HepG2 (cell line): Measurements from ENCODE around the gene SCAPER. TPM values are rescaled to one million over a fixed set of nuclear protein-coding genes. Genes with fewer than 3 reads are reported as not detected.

Source experiments
- AKAP8 ChIP-seq: sonication (generic); formaldehyde crosslinking; IDR thresholded peaks from 2 replicates; pipeline ENCODE4 v1.5.1; 2020; ENCODE audit warnings: mild to moderate bottlenecking, missing genetic modification reagents
- GABPA ChIP-seq, 2 experiments: IDR thresholded peaks; 2 replicates each; pipeline ENCODE4 v1.6.1; 2011 to 2016; ENCODE audit warnings: low read depth in 2 of 2, low read length in 1 of 2, missing biosample characterization in 1 of 2, missing genetic modification characterization in 1 of 2
- GTF2F1 ChIP-seq: fragments of 150-350 bp; IDR thresholded peaks from 2 replicates; pipeline ENCODE4 v1.6.1; 2014; ENCODE audit warnings: low read length
- MATR3 ChIP-seq: sonication (generic); formaldehyde crosslinking; IDR thresholded peaks from 2 replicates; pipeline ENCODE4 v1.4.0; 2020; ENCODE audit warnings: missing genetic modification reagents
- MIER2 ChIP-seq: IDR thresholded peaks from 2 replicates; pipeline ENCODE4 v1.6.1; 2016; ENCODE audit warnings: missing biosample characterization, missing genetic modification reagents
- PRPF4 ChIP-seq: fragments of 200-400 bp; formaldehyde crosslinking; IDR thresholded peaks from 2 replicates; pipeline ENCODE4 v1.6.1; 2016; ENCODE audit warnings: low read length, low read depth; ENCODE audit not compliant: poor library complexity, severe bottlenecking
- SP4 ChIP-seq: sonication (generic); formaldehyde crosslinking; IDR thresholded peaks from 2 replicates; pipeline ENCODE4 v1.8.1; 2023; ENCODE audit warnings: mild to moderate bottlenecking, missing genetic modification reagents
- SP5 ChIP-seq: IDR thresholded peaks from 2 replicates; pipeline ENCODE4 v1.6.1; 2016; ENCODE audit warnings: low read depth, borderline replicate concordance
- ZEB1 ChIP-seq: IDR thresholded peaks from 2 replicates; pipeline ENCODE4 v1.6.1; 2012; ENCODE audit warnings: mild to moderate bottlenecking, low read depth, inconsistent platforms; ENCODE audit not compliant: insufficient replicate concordance
- ZNF12 ChIP-seq: sonication (generic); formaldehyde crosslinking; IDR thresholded peaks from 2 replicates; pipeline ENCODE4 v1.5.0; 2020; ENCODE audit warnings: missing genetic modification reagents
- ZNF24 ChIP-seq: fragments of 450-650 bp; IDR thresholded peaks from 2 replicates; pipeline ENCODE4 v1.6.1; 2017; ENCODE audit warnings: antibody characterized with exemption, mild to moderate bottlenecking
- ZNF274 ChIP-seq: sonication (generic); formaldehyde crosslinking; IDR thresholded peaks from 2 replicates; pipeline ENCODE4 v1.5.1; 2020; ENCODE audit warnings: mild to moderate bottlenecking, missing genetic modification reagents
- ZNF460 ChIP-seq: sonication (generic); formaldehyde crosslinking; IDR thresholded peaks from 2 replicates; pipeline ENCODE4 v1.5.1; 2020; ENCODE audit warnings: missing genetic modification reagents, mild to moderate bottlenecking, borderline replicate concordance
- ZSCAN21 ChIP-seq: sonication (generic); formaldehyde crosslinking; IDR thresholded peaks from 2 replicates; pipeline ENCODE4 v1.8.0; 2022; ENCODE audit warnings: mild to moderate bottlenecking, missing genetic modification reagents, moderate library complexity, borderline replicate concordance
- polyA plus RNA-seq, 8 experiments: library from polyadenylated mRNA; depleted of rRNA in 3 of 8; stranded (reverse) in 7 of 8; unstranded in 1 of 8; fragments of >200 nt; fragmentation: Illumina TruSeq in 4 of 8; extraction: Trizol in 4 of 8; gene quantifications; 2 replicates each; pipeline versions ENCODE4 v1.2.1 to v1.2.3, GENCODE V29; 2011 to 2016; ENCODE audit warnings: low read depth in 4 of 8, missing spikeins in 1 of 8, mixed read lengths in 1 of 8; ENCODE audit not compliant: insufficient read depth in 1 of 8
- total RNA-seq, 5 experiments: library from RNA; depleted of rRNA; stranded (reverse); fragments of >200 nt; fragmentation: Illumina TruSeq; extraction: Trizol; gene quantifications; 2 replicates each; pipeline ENCODE4 v1.2.3, GENCODE V29; 2016; ENCODE audit warnings: low read depth in 1 of 5
- TF ChIP-seq, protein P1 (sequence below): sonication (generic); formaldehyde crosslinking; IDR thresholded peaks from 2 replicates; pipeline ENCODE4 v1.5.1; 2020; ENCODE audit warnings: missing genetic modification reagents, mild to moderate bottlenecking, borderline replicate concordance
- TF ChIP-seq, protein P2 (sequence below): sonication (generic); formaldehyde crosslinking; conservative IDR thresholded peaks from 2 replicates; pipeline ENCODE4 v1.4.0; 2020; ENCODE audit warnings: mild to moderate bottlenecking, missing genetic modification reagents, moderate library complexity
- TF ChIP-seq, protein P3 (sequence below): sonication (generic); formaldehyde crosslinking; IDR thresholded peaks from 2 replicates; pipeline ENCODE4 v1.4.0; 2020; ENCODE audit warnings: missing genetic modification reagents
- TF ChIP-seq, protein P4 (sequence below): sonication (generic); formaldehyde crosslinking; IDR thresholded peaks from 2 replicates; pipeline ENCODE4 v1.4.0; 2020; ENCODE audit warnings: missing genetic modification reagents
- TF ChIP-seq, protein P5 (sequence below): sonication (generic); formaldehyde crosslinking; IDR thresholded peaks from 2 replicates; pipeline ENCODE4 v1.8.0; 2022; ENCODE audit warnings: mild to moderate bottlenecking, missing genetic modification reagents, borderline replicate concordance

Gene SCAPER
- total and polyA plus RNA-seq, 2 of the 13 experiments (the other 11 are each of a cell fraction or from before 2014, with no cell fraction given), result 4.3 to 10.5 TPM

DNA sequence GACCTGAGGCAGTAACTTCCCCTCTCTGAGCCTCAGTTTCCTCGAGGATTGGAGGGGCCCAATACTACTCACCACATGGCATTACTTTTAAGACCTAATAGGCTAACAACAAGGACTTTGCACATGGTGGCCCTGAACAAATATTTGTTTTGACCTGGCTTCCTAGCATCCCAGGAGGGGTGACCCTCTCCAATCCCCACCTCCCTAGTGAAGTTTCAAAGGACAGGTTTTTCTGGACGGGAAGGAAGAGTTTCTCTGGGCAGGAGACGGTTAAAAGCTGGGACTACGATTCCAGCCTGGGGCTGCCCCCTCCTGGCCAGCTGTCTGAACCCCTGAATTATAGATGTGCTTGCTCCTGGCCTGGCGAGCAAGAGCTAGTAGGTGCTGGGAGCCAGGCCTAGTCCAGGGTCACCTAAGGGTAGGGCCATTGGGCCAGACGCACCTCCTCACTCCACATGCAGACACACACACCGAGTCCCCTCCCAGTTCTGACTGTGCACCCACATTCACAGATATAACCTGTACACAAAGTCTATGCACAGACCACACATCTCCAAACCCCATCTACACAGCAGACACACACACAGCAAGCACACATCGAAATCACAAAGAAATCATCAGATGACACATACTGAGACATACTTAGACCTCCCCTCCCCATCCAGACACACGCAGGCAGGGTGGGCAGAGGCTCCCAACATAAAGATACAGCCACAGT lies 571.3 kb downstream of the SCAPER start (continued):
- TF ChIP-seq, protein P1, sequence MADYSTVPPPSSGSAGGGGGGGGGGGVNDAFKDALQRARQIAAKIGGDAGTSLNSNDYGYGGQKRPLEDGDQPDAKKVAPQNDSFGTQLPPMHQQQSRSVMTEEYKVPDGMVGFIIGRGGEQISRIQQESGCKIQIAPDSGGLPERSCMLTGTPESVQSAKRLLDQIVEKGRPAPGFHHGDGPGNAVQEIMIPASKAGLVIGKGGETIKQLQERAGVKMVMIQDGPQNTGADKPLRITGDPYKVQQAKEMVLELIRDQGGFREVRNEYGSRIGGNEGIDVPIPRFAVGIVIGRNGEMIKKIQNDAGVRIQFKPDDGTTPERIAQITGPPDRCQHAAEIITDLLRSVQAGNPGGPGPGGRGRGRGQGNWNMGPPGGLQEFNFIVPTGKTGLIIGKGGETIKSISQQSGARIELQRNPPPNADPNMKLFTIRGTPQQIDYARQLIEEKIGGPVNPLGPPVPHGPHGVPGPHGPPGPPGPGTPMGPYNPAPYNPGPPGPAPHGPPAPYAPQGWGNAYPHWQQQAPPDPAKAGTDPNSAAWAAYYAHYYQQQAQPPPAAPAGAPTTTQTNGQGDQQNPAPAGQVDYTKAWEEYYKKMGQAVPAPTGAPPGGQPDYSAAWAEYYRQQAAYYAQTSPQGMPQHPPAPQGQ (CRISPR knock-in tag), result 0 out of 2 replicates have a peak, but pooled peaks have one; percentile 76
- TF ChIP-seq ZNF460 (CRISPR knock-in tag), result no peak
- no peak for TF ChIP-seq AKAP8 (CRISPR knock-in tag)
- TF ChIP-seq GTF2F1, result no peak
- TF ChIP-seq, protein P2, sequence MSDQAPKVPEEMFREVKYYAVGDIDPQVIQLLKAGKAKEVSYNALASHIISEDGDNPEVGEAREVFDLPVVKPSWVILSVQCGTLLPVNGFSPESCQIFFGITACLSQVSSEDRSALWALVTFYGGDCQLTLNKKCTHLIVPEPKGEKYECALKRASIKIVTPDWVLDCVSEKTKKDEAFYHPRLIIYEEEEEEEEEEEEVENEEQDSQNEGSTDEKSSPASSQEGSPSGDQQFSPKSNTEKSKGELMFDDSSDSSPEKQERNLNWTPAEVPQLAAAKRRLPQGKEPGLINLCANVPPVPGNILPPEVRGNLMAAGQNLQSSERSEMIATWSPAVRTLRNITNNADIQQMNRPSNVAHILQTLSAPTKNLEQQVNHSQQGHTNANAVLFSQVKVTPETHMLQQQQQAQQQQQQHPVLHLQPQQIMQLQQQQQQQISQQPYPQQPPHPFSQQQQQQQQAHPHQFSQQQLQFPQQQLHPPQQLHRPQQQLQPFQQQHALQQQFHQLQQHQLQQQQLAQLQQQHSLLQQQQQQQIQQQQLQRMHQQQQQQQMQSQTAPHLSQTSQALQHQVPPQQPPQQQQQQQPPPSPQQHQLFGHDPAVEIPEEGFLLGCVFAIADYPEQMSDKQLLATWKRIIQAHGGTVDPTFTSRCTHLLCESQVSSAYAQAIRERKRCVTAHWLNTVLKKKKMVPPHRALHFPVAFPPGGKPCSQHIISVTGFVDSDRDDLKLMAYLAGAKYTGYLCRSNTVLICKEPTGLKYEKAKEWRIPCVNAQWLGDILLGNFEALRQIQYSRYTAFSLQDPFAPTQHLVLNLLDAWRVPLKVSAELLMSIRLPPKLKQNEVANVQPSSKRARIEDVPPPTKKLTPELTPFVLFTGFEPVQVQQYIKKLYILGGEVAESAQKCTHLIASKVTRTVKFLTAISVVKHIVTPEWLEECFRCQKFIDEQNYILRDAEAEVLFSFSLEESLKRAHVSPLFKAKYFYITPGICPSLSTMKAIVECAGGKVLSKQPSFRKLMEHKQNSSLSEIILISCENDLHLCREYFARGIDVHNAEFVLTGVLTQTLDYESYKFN (CRISPR knock-in tag), result peak; percentile 89
- TF ChIP-seq SP4 (CRISPR knock-in tag), result no peak
- TF ChIP-seq, protein P3, sequence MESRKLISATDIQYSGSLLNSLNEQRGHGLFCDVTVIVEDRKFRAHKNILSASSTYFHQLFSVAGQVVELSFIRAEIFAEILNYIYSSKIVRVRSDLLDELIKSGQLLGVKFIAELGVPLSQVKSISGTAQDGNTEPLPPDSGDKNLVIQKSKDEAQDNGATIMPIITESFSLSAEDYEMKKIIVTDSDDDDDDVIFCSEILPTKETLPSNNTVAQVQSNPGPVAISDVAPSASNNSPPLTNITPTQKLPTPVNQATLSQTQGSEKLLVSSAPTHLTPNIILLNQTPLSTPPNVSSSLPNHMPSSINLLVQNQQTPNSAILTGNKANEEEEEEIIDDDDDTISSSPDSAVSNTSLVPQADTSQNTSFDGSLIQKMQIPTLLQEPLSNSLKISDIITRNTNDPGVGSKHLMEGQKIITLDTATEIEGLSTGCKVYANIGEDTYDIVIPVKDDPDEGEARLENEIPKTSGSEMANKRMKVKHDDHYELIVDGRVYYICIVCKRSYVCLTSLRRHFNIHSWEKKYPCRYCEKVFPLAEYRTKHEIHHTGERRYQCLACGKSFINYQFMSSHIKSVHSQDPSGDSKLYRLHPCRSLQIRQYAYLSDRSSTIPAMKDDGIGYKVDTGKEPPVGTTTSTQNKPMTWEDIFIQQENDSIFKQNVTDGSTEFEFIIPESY (CRISPR knock-in tag), result peak; percentile 37; the same call in 1 of the 2 replicates
- TF ChIP-seq GABPA (IDR thresholded peaks at IDR 0.05; ENCODE audit: low read depth, low read length), result no peak
- peak; percentile 29; the same call in 1 of the 2 replicates for TF ChIP-seq GABPA (CRISPR knock-in tag; IDR thresholded peaks at IDR 0.05; ENCODE audit: low read depth)
- TF ChIP-seq ZEB1, result peak; percentile 66
- TF ChIP-seq SP5 (CRISPR knock-in tag), result peak; percentile 33; the same call in 1 of the 2 replicates
- TF ChIP-seq ZNF12 (CRISPR knock-in tag), result no peak; the same call in 1 of the 2 replicates
- no peak; the same call in 1 of the 2 replicates for TF ChIP-seq ZSCAN21 (CRISPR knock-in tag)
- TF ChIP-seq, protein P4, sequence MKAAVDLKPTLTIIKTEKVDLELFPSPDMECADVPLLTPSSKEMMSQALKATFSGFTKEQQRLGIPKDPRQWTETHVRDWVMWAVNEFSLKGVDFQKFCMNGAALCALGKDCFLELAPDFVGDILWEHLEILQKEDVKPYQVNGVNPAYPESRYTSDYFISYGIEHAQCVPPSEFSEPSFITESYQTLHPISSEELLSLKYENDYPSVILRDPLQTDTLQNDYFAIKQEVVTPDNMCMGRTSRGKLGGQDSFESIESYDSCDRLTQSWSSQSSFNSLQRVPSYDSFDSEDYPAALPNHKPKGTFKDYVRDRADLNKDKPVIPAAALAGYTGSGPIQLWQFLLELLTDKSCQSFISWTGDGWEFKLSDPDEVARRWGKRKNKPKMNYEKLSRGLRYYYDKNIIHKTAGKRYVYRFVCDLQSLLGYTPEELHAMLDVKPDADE (CRISPR knock-in tag), result no peak
- TF ChIP-seq ZNF274, result no peak
- TF ChIP-seq, protein P5, sequence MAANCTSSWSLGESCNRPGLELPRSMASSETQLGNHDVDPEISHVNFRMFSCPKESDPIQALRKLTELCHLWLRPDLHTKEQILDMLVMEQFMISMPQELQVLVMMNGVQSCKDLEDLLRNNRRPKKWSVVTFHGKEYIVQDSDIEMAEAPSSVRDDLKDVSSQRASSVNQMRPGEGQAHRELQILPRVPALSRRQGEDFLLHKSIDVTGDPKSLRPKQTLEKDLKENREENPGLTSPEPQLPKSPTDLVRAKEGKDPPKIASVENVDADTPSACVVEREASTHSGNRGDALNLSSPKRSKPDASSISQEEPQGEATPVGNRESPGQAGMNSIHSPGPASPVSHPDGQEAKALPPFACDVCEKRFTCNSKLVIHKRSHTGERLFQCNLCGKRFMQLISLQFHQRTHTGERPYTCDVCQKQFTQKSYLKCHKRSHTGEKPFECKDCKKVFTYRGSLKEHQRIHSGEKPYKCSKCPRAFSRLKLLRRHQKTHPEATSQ (CRISPR knock-in tag), result no peak
- no peak for TF ChIP-seq MATR3 (CRISPR knock-in tag)
- TF ChIP-seq MIER2 (CRISPR knock-in tag), result no peak
- TF ChIP-seq PRPF4, result no peak
- 0 out of 2 replicates have a peak, but pooled peaks have one; percentile 33 for TF ChIP-seq ZNF24
